ENCODE results near the gene FAM117A.

DNA sequence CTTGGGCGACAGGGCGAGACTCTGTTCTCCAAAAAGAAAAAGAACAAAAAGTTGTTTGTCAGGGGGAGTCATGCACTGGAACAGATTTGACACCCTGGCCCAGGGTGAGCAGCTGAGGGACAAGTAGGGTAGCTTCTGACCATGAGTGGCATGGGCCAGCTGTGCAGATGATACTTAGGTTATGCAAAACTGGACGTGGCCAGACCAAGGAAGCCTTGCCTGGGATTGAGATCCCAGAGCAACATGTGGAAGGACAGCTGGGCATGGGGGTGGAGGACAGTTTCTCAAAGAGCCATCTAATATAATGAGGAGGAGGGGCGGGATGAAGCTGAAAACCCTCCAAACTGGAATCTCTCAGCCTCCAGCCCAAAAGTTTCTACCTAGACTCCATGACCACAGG is 36.6 kb downstream of the FAM117A start:
- TF ChIP-seq YY1 (tag by site-specific recombination; IDR thresholded peaks at IDR 0.05) (no peak), ZNF23 (tag by site-specific recombination; IDR thresholded peaks at IDR 0.05; ENCODE audit: borderline replicate concordance) (no peak), SETDB1 (IDR thresholded peaks at IDR 0.05; ENCODE audit: insufficient read length, low read length) (no peak), BCL11B (tag by site-specific recombination; IDR thresholded peaks at IDR 0.05; ENCODE audit: low read depth) (no peak), ZFP41 (tag by site-specific recombination; IDR thresholded peaks at IDR 0.05; ENCODE audit: borderline replicate concordance) (no peak), ZNF530 (tag by site-specific recombination; IDR thresholded peaks at IDR 0.05; ENCODE audit: low read depth) (no peak)
- TF ChIP-seq, protein P1, sequence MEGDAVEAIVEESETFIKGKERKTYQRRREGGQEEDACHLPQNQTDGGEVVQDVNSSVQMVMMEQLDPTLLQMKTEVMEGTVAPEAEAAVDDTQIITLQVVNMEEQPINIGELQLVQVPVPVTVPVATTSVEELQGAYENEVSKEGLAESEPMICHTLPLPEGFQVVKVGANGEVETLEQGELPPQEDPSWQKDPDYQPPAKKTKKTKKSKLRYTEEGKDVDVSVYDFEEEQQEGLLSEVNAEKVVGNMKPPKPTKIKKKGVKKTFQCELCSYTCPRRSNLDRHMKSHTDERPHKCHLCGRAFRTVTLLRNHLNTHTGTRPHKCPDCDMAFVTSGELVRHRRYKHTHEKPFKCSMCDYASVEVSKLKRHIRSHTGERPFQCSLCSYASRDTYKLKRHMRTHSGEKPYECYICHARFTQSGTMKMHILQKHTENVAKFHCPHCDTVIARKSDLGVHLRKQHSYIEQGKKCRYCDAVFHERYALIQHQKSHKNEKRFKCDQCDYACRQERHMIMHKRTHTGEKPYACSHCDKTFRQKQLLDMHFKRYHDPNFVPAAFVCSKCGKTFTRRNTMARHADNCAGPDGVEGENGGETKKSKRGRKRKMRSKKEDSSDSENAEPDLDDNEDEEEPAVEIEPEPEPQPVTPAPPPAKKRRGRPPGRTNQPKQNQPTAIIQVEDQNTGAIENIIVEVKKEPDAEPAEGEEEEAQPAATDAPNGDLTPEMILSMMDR (tag by site-specific recombination; IDR thresholded peaks at IDR 0.05), result no peak
- TF ChIP-seq, protein P2, sequence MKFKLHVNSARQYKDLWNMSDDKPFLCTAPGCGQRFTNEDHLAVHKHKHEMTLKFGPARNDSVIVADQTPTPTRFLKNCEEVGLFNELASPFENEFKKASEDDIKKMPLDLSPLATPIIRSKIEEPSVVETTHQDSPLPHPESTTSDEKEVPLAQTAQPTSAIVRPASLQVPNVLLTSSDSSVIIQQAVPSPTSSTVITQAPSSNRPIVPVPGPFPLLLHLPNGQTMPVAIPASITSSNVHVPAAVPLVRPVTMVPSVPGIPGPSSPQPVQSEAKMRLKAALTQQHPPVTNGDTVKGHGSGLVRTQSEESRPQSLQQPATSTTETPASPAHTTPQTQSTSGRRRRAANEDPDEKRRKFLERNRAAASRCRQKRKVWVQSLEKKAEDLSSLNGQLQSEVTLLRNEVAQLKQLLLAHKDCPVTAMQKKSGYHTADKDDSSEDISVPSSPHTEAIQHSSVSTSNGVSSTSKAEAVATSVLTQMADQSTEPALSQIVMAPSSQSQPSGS (tag by site-specific recombination; IDR thresholded peaks at IDR 0.05; ENCODE audit: low read depth), result no peak
- TF ChIP-seq, protein P3, sequence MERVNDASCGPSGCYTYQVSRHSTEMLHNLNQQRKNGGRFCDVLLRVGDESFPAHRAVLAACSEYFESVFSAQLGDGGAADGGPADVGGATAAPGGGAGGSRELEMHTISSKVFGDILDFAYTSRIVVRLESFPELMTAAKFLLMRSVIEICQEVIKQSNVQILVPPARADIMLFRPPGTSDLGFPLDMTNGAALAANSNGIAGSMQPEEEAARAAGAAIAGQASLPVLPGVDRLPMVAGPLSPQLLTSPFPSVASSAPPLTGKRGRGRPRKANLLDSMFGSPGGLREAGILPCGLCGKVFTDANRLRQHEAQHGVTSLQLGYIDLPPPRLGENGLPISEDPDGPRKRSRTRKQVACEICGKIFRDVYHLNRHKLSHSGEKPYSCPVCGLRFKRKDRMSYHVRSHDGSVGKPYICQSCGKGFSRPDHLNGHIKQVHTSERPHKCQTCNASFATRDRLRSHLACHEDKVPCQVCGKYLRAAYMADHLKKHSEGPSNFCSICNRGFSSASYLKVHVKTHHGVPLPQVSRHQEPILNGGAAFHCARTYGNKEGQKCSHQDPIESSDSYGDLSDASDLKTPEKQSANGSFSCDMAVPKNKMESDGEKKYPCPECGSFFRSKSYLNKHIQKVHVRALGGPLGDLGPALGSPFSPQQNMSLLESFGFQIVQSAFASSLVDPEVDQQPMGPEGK (tag by site-specific recombination; IDR thresholded peaks at IDR 0.05), result no peak
- TF ChIP-seq, protein P4, sequence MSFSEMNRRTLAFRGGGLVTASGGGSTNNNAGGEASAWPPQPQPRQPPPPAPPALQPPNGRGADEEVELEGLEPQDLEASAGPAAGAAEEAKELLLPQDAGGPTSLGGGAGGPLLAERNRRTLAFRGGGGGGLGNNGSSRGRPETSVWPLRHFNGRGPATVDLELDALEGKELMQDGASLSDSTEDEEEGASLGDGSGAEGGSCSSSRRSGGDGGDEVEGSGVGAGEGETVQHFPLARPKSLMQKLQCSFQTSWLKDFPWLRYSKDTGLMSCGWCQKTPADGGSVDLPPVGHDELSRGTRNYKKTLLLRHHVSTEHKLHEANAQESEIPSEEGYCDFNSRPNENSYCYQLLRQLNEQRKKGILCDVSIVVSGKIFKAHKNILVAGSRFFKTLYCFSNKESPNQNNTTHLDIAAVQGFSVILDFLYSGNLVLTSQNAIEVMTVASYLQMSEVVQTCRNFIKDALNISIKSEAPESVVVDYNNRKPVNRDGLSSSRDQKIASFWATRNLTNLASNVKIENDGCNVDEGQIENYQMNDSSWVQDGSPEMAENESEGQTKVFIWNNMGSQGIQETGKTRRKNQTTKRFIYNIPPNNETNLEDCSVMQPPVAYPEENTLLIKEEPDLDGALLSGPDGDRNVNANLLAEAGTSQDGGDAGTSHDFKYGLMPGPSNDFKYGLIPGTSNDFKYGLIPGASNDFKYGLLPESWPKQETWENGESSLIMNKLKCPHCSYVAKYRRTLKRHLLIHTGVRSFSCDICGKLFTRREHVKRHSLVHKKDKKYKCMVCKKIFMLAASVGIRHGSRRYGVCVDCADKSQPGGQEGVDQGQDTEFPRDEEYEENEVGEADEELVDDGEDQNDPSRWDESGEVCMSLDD (tag by site-specific recombination; IDR thresholded peaks at IDR 0.05), result no peak
- TF ChIP-seq, protein P5, sequence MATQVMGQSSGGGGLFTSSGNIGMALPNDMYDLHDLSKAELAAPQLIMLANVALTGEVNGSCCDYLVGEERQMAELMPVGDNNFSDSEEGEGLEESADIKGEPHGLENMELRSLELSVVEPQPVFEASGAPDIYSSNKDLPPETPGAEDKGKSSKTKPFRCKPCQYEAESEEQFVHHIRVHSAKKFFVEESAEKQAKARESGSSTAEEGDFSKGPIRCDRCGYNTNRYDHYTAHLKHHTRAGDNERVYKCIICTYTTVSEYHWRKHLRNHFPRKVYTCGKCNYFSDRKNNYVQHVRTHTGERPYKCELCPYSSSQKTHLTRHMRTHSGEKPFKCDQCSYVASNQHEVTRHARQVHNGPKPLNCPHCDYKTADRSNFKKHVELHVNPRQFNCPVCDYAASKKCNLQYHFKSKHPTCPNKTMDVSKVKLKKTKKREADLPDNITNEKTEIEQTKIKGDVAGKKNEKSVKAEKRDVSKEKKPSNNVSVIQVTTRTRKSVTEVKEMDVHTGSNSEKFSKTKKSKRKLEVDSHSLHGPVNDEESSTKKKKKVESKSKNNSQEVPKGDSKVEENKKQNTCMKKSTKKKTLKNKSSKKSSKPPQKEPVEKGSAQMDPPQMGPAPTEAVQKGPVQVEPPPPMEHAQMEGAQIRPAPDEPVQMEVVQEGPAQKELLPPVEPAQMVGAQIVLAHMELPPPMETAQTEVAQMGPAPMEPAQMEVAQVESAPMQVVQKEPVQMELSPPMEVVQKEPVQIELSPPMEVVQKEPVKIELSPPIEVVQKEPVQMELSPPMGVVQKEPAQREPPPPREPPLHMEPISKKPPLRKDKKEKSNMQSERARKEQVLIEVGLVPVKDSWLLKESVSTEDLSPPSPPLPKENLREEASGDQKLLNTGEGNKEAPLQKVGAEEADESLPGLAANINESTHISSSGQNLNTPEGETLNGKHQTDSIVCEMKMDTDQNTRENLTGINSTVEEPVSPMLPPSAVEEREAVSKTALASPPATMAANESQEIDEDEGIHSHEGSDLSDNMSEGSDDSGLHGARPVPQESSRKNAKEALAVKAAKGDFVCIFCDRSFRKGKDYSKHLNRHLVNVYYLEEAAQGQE (tag by site-specific recombination; IDR thresholded peaks at IDR 0.05), result no peak
